NB4 (cell line): ENCODE data around the gene CCDC78.

Experiments
- DNase-seq: peaks from one replicate; pipeline ENCODE4 v3.0.0; 2010; ENCODE audit warnings: low read depth
- H3K4me3 ChIP-seq: one replicate; pipeline ENCODE4 v1.5.1; 2011; ENCODE audit warnings: mild to moderate bottlenecking, low read depth, low read length, moderate library complexity
- MYC ChIP-seq: IDR thresholded peaks from 2 replicates; pipeline ENCODE4 v1.6.1; 2011; ENCODE audit warnings: low read depth, low read length
- POLR2A ChIP-seq: IDR thresholded peaks from 2 replicates; pipeline ENCODE4 v1.6.1; 2011; ENCODE audit warnings: mild to moderate bottlenecking; ENCODE audit not compliant: insufficient read length; ENCODE audit errors: extremely low read depth
- TF ChIP-seq, protein P1 (sequence below): IDR thresholded peaks from one replicate; pipeline ENCODE4 v1.5.1; 2012; ENCODE audit warnings: low read depth, low read length
- TF ChIP-seq, protein P2 (sequence below): IDR thresholded peaks from 2 replicates; pipeline ENCODE4 v1.6.1; 2011; ENCODE audit warnings: low read depth, low read length

Gene CCDC78

DNA sequence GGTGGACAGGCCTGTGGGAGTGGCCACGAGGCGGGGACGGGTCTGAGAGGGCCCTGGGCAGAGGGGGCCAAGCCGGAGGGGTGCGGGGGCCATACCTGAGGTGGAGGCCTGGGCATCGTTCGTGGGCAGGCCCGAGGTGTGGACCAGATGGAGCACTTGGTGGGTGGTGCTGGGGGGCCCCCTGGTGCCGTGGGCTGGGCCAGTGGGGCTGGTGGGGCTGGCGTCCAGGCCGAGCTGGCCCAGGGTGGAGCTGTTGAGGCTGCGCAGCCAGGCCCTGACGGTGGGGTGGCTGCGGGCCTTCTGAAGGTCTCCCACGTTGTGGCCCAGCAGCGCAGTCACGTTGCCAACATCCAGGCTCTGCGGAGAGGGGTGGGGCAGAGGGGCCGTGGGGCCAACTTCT is 43.7 kb upstream of the CCDC78 start:
- TF ChIP-seq MYC (no peak), POLR2A (no peak)
- TF ChIP-seq, protein P1, sequence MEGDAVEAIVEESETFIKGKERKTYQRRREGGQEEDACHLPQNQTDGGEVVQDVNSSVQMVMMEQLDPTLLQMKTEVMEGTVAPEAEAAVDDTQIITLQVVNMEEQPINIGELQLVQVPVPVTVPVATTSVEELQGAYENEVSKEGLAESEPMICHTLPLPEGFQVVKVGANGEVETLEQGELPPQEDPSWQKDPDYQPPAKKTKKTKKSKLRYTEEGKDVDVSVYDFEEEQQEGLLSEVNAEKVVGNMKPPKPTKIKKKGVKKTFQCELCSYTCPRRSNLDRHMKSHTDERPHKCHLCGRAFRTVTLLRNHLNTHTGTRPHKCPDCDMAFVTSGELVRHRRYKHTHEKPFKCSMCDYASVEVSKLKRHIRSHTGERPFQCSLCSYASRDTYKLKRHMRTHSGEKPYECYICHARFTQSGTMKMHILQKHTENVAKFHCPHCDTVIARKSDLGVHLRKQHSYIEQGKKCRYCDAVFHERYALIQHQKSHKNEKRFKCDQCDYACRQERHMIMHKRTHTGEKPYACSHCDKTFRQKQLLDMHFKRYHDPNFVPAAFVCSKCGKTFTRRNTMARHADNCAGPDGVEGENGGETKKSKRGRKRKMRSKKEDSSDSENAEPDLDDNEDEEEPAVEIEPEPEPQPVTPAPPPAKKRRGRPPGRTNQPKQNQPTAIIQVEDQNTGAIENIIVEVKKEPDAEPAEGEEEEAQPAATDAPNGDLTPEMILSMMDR: no peak
- TF ChIP-seq, protein P2, sequence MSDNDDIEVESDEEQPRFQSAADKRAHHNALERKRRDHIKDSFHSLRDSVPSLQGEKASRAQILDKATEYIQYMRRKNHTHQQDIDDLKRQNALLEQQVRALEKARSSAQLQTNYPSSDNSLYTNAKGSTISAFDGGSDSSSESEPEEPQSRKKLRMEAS: no peak
- H3K4me3 ChIP-seq: no peak overlapping the region
- DNase-seq: no peak

DNA sequence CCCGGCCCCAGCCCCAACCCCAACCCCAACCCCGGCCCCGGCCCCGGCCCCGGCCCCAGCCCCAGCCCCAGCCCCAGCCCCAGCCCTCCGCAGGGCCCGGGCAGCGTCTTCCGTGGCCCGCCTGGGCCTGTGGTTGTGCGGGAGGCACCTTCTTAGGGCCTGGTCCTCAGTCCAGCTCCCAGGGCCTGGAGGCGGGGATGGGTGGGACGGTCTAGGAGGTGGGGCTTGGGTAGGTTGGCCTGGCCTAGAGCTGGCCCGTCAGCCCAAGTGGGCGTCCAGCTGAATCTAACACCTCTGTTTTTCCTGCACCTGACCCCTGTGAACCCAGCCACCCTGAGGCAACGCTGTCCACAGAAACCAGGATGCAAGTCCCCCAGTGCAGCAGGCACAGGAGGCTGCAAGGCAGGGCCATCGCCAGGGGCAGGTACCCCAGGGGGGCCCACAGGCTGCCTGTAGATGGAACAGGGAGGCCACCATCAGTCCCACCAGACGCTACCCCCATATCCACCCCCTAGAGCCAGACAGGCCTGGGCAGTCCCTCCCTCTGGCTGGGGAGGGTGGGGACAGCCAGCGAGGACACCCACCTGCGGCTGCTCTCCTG is 43.0 kb upstream of the CCDC78 start:
- TF ChIP-seq MYC (no peak), POLR2A (no peak)
- TF ChIP-seq, protein P2: no peak
- TF ChIP-seq, protein P1: no peak
- no peak for DNase-seq
- H3K4me3 ChIP-seq: no peak overlapping the region

DNA sequence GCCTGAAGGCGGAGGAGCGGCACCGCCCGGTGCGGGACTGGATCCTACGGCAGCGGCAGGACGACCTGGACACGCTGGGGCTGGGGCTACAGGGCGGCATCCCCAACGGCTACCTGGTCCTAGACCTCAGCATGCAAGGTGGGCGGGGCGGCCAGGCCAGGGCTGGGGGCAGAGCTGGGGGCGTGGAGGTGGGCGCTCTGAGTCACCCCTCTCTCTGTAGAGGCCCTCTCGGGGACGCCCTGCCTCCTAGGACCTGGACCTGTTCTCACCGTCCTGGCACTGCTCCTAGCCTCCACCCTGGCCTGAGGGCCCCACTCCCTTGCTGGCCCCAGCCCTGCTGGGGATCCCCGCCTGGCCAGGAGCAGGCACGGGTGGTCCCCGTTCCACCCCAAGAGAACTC is 42.2 kb upstream of the CCDC78 start:
- H3K4me3 ChIP-seq: no peak overlapping the region
- TF ChIP-seq, protein P2: no peak
- no peak for DNase-seq

DNA sequence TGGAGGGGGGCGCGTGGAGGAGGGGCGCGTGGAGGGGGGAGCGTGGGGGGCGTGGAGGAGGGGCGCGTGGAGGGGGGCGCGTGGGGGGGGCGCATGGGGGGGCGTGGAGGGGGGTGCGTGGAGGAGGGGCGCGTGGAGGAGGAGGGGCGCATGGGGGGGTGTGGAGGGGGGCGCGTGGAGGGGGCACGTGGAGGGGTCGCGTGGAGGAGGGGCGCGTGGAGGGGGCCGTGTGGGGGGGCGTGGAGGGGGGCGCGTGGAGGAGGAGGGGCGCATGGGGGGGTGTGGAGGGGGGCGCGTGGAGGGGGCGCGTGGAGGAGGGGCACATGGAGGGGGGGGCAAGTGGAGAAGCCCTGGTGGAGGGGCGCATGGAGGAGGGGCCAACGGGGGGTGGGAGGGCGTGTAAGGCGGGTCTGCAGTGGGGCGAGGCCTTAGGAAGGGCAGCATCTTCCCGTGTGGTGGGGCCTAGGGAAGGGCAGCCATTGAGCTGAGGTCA is 41.5 kb upstream of the CCDC78 start:
- no peak for DNase-seq
- TF ChIP-seq POLR2A (no peak), MYC (no peak)
- TF ChIP-seq, protein P2: no peak
- TF ChIP-seq, protein P1: no peak
- H3K4me3 ChIP-seq: no peak overlapping the region

DNA sequence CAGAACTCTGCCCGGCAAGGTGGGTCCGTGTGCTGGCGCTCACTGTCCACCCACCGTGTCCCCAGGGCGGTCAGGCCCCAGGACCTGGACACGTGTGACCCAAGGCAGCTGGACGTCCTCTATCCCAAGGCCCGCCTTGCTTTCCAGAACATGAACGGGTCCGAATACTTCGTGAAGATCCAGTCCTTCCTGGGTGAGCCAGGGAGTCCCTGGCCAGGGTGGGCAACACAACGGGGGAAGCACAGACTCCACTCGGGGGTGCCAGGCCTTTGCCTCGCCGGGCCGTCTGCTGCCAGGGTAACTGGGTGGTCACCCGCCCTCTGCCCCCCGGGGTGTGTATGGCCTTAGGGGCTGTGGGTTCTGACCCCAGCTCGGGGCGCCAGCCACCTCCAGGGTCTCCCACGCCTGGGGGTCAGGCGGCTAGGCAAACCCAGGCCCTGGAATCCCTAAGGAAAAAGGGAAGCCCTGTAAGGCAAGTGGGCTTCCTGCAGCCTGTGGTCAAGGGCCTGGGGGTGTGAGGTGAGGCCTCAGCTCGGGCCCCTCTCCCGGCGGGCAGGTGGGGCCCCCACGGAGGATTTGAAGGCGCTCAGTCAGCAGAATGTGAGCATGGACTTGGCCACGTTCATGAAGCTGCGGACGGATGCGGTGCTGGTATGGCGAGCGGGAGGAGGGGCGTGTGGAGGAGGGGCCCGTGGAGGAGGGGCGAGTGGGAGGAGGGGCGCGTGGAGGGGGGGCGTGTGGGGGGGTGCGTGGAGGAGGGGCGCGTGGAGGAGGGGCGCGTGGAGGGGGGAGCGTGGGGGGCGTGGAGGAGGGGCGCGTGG is 40.8 kb upstream of the CCDC78 start:
- no peak for DNase-seq
- H3K4me3 ChIP-seq: no peak overlapping the region
- TF ChIP-seq POLR2A (no peak), MYC (no peak)
- TF ChIP-seq, protein P1: no peak
- TF ChIP-seq, protein P2: no peak
